Activated CD4-positive, CD25-positive, alpha-beta regulatory T cell treated with anti-CD3 and anti-CD28 coated beads, Interleukin-2, amount 50 U/mL, for 72 hours (primary cell): ENCODE data around the gene RASA4.
"Not testable (repeated sequence)": the region's sequence is repeated elsewhere in the genome, so short reads cannot be mapped to it uniquely, and the experiment has no call there.

Experiments
- DNase-seq: peaks from one replicate; pipeline ENCODE4 v3.0.0; 2021

The RASA4 gene

GRCh38 chr7:102604431-102605145 is 12.0 kb downstream of the RASA4 start:
- not testable (repeated sequence) for DNase-seq

- DNase-seq = not testable (repeated sequence)
These were observed 14.2 kb downstream of the RASA4 start for GRCh38 chr7:102602317-102602716.

- not testable (repeated sequence) for DNase-seq
These were observed 16.9 kb downstream of the RASA4 start for GRCh38 chr7:102599699-102600098.

GRCh38 chr7:102596036-102596435 is 20.5 kb downstream of the RASA4 start:
- peak; percentile 16 for DNase-seq

- DNase-seq = not testable (repeated sequence)
These were observed 22.8 kb downstream of the RASA4 start for GRCh38 chr7:102593637-102594334.

DNA sequence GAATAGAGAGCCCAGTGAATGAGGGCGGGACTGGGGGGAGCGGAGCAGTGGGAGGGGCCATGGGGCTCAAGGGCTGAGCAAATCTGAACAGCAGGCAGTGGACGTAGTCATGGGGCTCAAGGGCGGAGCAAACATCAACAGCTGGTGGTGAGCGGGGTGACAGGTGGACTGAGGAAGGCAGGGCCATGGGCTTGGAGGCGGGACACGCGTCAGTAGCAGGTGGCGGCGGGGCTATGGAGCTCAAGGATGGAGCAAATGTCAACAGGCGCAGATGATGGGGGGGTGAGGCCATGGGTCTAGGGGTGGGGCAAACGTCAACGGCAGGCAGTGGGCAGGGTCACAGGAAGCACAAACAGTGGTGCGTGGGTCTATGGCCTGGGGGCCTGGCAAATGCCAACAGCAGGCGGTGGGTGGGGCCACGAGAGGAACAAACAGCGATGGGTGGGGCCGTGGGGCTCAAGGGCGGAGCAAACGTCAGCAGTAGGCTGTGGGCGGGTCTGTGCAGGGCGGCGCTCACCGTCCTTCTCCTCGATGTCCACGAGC is 24.0 kb downstream of the RASA4 start:
- DNase-seq = peak; percentile 52

DNA sequence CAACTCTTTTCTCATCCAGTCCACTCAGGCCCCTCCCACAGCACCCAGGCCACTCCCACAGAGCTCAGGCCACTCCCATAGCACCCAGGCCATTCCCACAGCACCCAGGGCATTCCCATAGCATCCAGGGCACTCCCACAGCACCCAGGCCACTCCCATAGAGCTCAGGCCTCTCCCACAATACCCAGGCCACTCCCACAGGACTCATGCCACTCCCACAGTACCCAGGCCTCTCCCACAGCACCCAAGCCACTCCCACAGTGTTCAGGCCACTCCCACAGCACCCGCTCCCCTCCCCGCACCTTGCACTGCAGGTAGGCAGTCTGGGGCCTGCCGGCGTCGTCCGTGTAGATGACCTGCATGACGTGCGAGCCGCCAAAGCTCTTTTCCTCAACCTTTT is 26.7 kb downstream of the RASA4 start:
- not testable (repeated sequence) for DNase-seq

GRCh38 chr7:102583495-102583894 is 33.1 kb downstream of the RASA4 start:
- not testable (repeated sequence) for DNase-seq

- DNase-seq = not testable (repeated sequence)
These were observed 34.8 kb downstream of the RASA4 start for GRCh38 chr7:102581722-102582121.

GRCh38 chr7:102578486-102578885 is 38.1 kb downstream of the RASA4 start:
- DNase-seq = not testable (repeated sequence)

DNA sequence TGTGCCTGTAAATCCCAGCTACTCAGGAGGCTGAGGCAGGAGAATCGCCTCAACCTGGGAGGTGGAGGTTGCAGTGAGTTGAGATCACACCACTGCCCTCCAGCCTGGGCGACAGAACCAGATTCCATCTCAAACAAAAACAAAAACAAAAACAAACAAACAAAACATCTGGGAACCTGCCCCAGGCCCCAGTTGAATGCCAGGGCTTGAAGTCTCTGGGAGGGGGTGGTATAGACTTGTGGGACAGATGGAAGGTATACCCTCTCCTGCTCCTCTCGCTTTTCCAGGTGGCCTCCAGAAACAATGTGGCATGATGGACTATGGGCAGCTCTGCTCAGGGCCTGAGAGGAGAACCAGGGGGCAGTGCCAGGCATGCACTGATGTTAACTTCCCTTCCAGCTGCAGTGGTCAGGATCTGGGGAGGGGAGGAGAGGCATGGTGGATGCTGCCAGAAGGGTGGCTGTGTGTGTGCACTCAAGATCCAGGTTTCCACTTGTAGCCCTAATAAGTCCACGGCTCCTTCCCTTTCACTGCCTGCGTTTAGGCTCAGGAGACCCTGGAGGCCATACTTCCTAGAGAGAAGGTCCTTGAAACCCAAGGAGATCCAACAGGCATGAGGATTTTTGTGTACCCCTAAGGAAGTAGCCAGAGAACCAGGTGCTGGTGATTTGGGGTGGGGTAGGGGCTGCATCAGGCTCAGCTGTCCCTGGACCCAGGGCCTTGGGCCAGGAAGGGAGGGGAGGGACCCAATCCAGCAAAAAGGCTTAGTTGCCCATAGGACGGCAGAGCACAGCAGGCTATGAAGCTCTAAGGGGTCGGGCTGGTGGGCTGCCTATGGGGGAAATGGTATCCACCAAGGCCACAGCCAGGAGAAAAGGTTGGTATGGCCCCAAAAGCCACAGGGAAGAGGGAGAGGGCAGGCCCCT is 39.0 kb downstream of the RASA4 start:
- DNase-seq = not testable (repeated sequence)

- DNase-seq = not testable (repeated sequence)
These were observed 40.2 kb downstream of the RASA4 start for GRCh38 chr7:102576363-102576762.

GRCh38 chr7:102574607-102575006 is 41.9 kb downstream of the RASA4 start:
- not testable (repeated sequence) for DNase-seq

DNA sequence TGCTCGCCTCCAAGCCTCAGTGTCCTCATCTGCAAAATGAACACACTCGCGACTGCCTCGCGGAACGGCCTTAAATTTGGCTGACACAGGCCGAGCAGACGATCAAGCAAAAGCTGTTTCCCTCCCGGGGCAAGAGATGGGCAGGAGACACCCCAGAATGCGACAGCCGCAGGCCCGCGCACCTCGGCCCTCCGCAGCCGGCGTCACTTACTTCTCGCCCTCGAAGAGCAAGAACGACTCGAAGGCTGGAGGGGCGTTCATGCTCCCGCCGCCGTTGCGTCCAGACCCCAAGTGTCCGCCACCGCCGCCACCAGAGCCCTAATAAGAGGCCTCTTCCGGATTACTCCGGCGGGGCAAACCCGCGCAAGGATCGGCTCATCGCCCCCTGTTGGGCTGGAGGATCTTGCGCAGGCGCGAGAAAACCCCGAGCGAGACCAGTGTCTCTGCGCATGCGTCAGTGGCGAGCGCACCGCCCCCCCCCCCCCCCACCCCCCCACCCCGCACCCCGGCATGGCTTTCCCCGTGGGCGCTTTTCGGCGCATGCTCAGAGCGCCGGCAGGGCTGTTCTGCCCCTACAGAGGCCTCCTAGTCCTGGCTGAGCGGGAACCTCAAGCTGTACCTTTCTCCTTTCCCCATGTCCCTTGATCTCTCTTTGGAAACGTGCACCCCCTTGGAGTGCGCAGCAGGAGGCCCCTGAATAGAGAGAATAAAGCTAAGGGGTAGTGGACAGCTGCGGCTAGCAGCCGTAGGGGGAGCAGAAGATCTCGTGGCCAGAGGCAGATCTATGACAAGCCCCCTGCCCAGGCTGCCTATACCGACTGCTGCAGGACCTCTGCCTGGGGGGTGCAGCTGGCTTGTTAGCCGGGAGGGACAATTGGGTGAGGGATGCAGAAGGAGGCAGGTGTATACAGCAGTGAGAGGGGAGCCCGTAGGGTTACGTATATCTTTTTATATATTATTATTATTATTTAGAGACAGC is 44.0 kb downstream of the RASA4 start, which contains the start of gene POLR2J3:
TSS of gene POLR2J3 (minus strand) at position 323 of the 979 bp plus-strand sequence. CDS start at position 261, 62 bp downstream.
- peak; percentile 100 for DNase-seq

DNA sequence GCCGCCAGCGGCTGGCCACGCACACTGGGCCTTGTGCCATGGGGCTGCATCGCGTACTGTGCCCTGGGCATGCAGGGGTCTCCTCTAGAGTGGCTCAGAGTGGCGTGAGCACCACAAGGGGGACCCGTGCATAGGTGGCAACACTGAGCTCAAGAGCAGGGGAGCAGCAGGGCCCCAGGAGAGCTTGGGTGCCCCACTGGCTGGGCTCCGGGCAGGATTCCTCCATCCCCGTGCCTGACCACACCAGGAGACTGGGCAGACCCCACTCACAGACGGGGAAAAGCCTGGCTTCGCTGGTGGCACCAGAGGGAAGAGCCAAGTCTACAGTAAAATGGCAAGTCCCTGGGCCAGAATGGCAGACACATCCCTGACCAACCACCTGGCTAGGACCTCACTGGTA is 47.9 kb downstream of the RASA4 start:
- not testable (repeated sequence) for DNase-seq

GRCh38 chr7:102550808-102551422 is 65.6 kb downstream of the RASA4 start, which contains the start of gene SPDYE2:
SPDYE2 (plus strand) TSS chr7:102551226; CDS start chr7:102553256, 2,030 bp downstream.
- DNase-seq = not testable (repeated sequence)

DNA sequence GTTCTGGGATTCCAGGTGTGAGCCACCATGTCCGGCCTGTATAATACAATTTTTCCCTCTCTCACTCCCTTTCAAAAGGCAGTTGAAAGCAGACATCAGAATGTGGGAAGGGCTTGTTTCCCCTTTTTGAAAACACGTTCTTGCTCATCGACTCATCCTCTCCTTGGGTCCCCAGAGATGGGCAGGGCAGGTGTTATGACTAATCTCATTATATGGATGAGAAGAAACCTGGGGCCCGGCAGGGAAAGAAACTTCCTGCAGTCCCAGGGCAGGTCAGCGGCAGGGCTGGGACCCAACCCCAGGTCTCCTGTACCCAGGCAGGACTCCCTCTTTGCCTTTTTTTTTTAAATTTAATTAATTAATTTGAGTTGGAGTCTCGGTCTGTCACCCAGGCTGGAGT is 70.2 kb downstream of the RASA4 start:
- not testable (repeated sequence) for DNase-seq

DNA sequence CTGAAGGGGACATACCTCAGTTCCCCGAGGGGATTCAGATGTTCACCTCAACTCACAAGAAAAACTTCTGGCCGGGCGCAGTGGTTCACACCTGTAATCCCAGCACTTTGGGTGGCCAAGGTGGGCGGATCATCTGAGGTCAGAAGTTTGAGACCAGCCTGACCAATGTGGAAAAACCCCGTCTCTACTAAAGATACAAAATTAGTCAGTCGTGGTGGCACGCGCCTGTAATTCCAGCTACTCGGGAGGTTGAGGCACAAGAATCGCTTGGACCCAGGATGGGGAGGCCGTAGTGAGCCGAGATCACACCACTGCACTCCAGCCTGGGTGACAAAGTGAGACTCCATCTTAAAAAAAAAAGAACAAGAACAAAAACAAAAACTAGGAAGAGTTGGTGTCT is 71.3 kb downstream of the RASA4 start:
- DNase-seq = not testable (repeated sequence)

GRCh38 chr7:102544372-102544771 is 72.2 kb downstream of the RASA4 start:
- not testable (repeated sequence) for DNase-seq

DNA sequence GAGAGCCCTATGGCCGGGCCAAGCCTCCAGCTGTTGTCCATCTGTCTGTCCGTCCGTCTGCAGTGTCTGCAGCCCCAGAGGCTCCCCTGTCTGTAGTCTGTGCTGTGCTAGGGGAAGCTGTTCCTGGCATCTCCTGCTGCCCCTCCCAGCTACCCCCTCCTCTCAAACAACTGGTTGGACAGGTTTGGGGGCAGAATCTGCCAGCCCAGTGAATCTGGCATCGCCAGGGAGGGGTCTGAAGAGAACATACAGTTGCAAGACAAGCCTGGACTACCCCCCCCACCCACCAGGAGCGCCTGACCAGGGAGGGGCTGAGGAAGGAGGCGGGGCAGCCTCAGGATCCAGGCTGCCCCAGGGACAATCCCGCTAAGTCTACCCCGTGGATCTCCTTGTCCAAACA is 73.0 kb downstream of the RASA4 start, which contains the start of gene UPK3BL2:
TSS of gene UPK3BL2 (minus strand) at position 101 of the 400 bp plus-strand sequence. CDS start at position 41, 60 bp downstream.
- DNase-seq = not testable (repeated sequence)

- DNase-seq = not testable (repeated sequence)
These were observed 73.8 kb downstream of the RASA4 start for GRCh38 chr7:102542771-102543170.
